Measurements from ENCODE around the gene KLHDC9. TPM values are rescaled to one million over a fixed set of nuclear protein-coding genes. Genes with fewer than 3 reads are reported as not detected.

Gene KLHDC9
- total and polyA plus RNA-seq, 9 of the 15 experiments (the other 6 are each of a cell fraction or from before 2014, with no cell fraction given): not detected

GRCh38 chr1:161084597-161084988, 13.6 kb upstream of the KLHDC9 start:
- H2AFZ ChIP-seq (ENCODE audit: low read depth, low read length): no peak overlapping the region
- no TSS peak for BruUV-seq (replicated peaks)
- no peaks in the 10 kb centered on the region for H3K27me3 ChIP-seq (ENCODE audit: control insufficient read depth in 2 of 2, insufficient read depth in 2 of 2, low read length in 2 of 2)
- DNase-seq (ENCODE audit: extremely low read depth in 1 of 4, low spot score in 3 of 4) (no peak), ATAC-seq (no peak), FAIRE-seq (no peak)
- H3K4me1 ChIP-seq (replicated peaks in 1 of 2; ENCODE audit: control insufficient read depth in 2 of 2, insufficient read depth in 2 of 2, low read length in 2 of 2): peaks cover 13 to 18% of the 10 kb centered on the region in 2 experiments; a peak in 4 of 5 replicates
- H3K27ac ChIP-seq (ENCODE audit: extremely low read depth, low read depth, low read length): no peak overlapping the region
- in situ Hi-C loops (cut with MboI): loop anchor here (25.0 kb wide), 1 partner anchor 247 kb away; no protein-coding TSS in a partner anchor
- no peaks in the 10 kb centered on the region for H3K9me1 ChIP-seq (ENCODE audit: control insufficient read depth, insufficient read depth, low read length)
- H3K9me3 ChIP-seq (replicated peaks; ENCODE audit: control insufficient read depth, insufficient read depth, low read depth, low read length): no peaks in the 10 kb centered on the region
- no peak overlapping the region for H3K4me2 ChIP-seq (ENCODE audit: insufficient read depth, low read length)
- H3K9ac ChIP-seq (ENCODE audit: insufficient read depth in 1 of 2, low read depth in 2 of 2, low read length in 2 of 2): no peak overlapping the region
- no peaks in the 10 kb centered on the region for H3K79me2 ChIP-seq (ENCODE audit: control insufficient read depth, insufficient read depth, low read length)
- CTCF ChIA-PET (ENCODE audit: low intra/inter-chr PET ratio): no interaction called here
- POLR2A ChIA-PET: interaction anchor here (0.8 to 1.8 kb wide), 4 partner anchors 10 to 21 kb away, joined by 3 to 8 read pairs (median 3); no protein-coding TSS in a partner anchor
- no peak overlapping the region for H3K4me3 ChIP-seq
- intact Hi-C loops (cut with micrococcal nuclease): no loop called here
- H3K36me3 ChIP-seq (ENCODE audit: control insufficient read depth, insufficient read depth, low read length): no peaks in the 10 kb centered on the region
- TF ChIP-seq SAFB (IDR thresholded peaks at IDR 0.05; ENCODE audit: borderline replicate concordance, low read depth, low read length): no peak
- no peak for TF ChIP-seq HIVEP1 (CRISPR knock-in tag; IDR thresholded peaks at IDR 0.05)
- TF ChIP-seq NFE2 (IDR thresholded peaks at IDR 0.05; ENCODE audit: low read depth): no peak
- no peaks in the 10 kb centered on the region for H4K20me1 ChIP-seq (replicated peaks; ENCODE audit: control insufficient read depth, insufficient read depth, low read length)
- 40% methylated on average over 1 of the region's 1 CpG for WGBS (ENCODE audit: insufficient coverage, low coverage, missing lambda C conversion rate)

- H3K27me3 ChIP-seq (ENCODE audit: control insufficient read depth in 2 of 2, insufficient read depth in 2 of 2, low read length in 2 of 2): no peaks in the 10 kb centered on the region
- in situ Hi-C loops (cut with MboI): loop anchor here (25.0 kb wide), 1 partner anchor 248 kb away; no protein-coding TSS in a partner anchor
- no peaks in the 10 kb centered on the region for H3K36me3 ChIP-seq (ENCODE audit: control insufficient read depth, insufficient read depth, low read length)
- H4K20me1 ChIP-seq (replicated peaks; ENCODE audit: control insufficient read depth, insufficient read depth, low read length): no peaks in the 10 kb centered on the region
- no peak overlapping the region for H3K27ac ChIP-seq (ENCODE audit: extremely low read depth, low read depth, low read length)
- H3K9me1 ChIP-seq (ENCODE audit: control insufficient read depth, insufficient read depth, low read length): no peaks in the 10 kb centered on the region
- BruUV-seq (replicated peaks): no TSS peak
- WGBS (ENCODE audit: insufficient coverage, low coverage, missing lambda C conversion rate): 0% methylated on average over 2 of the region's 2 CpGs
- no peak overlapping the region for H3K4me2 ChIP-seq (ENCODE audit: insufficient read depth, low read length)
- ChIA-PET POLR2A (interaction anchor here (0.5 to 1.8 kb wide), 3 partner anchors 10 to 298 kb away, joined by 3 to 8 read pairs (median 3); no protein-coding TSS in a partner anchor), CTCF (ENCODE audit: low intra/inter-chr PET ratio) (no interaction called here)
- ATAC-seq: no peak
- no peak for DNase-seq (ENCODE audit: extremely low read depth in 1 of 4, low spot score in 3 of 4)
- no peak overlapping the region for H3K9ac ChIP-seq (ENCODE audit: insufficient read depth in 1 of 2, low read depth in 2 of 2, low read length in 2 of 2)
- intact Hi-C loops (cut with micrococcal nuclease): no loop called here
- H2AFZ ChIP-seq (ENCODE audit: low read depth, low read length): no peak overlapping the region
- peaks cover 11 to 18% of the 10 kb centered on the region in 2 experiments; a peak in 4 of 5 replicates for H3K4me1 ChIP-seq (replicated peaks in 1 of 2; ENCODE audit: control insufficient read depth in 2 of 2, insufficient read depth in 2 of 2, low read length in 2 of 2)
- no peaks in the 10 kb centered on the region for H3K79me2 ChIP-seq (ENCODE audit: control insufficient read depth, insufficient read depth, low read length)
- no peaks in the 10 kb centered on the region for H3K9me3 ChIP-seq (replicated peaks; ENCODE audit: control insufficient read depth, insufficient read depth, low read depth, low read length)
- H3K4me3 ChIP-seq: no peak overlapping the region
- TF ChIP-seq KDM1A (IDR thresholded peaks at IDR 0.05) (peak; percentile 38 to 45; a peak in 2 of 4 replicates), FOSL1 (tag; conservative IDR thresholded peaks at IDR 0.05) (0 out of 2 replicates have a peak, but pooled peaks have one; percentile 17), ZNF766 (CRISPR knock-in tag; conservative IDR thresholded peaks at IDR 0.05) (no peak), RAD51 (IDR thresholded peaks at IDR 0.05; ENCODE audit: borderline replicate concordance, low read depth) (no peak), ATF3 (IDR thresholded peaks at IDR 0.05) (peak; percentile 31; the same call in 1 of the 2 replicates), ATF3 (CRISPR knock-in tag; conservative IDR thresholded peaks at IDR 0.05) (no peak), EZH2 (IDR thresholded peaks at IDR 0.05; ENCODE audit: borderline replicate concordance, low read depth, low read length) (no peak), JUND (IDR thresholded peaks at IDR 0.05; ENCODE audit: borderline replicate concordance, low read depth, low read length) (peak; percentile 21; the same call in 1 of the 2 replicates), JUND (tag; IDR thresholded peaks at IDR 0.05; ENCODE audit: borderline replicate concordance, low read depth, low read length) (no peak), PHF21A (IDR thresholded peaks at IDR 0.05; ENCODE audit: borderline replicate concordance, low read depth) (peak; percentile 48; the same call in 1 of the 2 replicates)
- peak; percentile 32 for FAIRE-seq
Observed at GRCh38 chr1:161085165-161085564, 13.0 kb upstream of the KLHDC9 start.

Measured in K562 (cell line).